Stimulated activated CD4-positive, alpha-beta T cell treated with anti-CD3 and anti-CD28 coated beads, TNF-alpha, amount 100 ng/mL, for 1 hour (primary cell): Measurements from ENCODE around the gene REST.
"Not testable (repeated sequence)": the region's sequence is repeated elsewhere in the genome, so short reads cannot be mapped to it uniquely, and the experiment has no call there.

ENCODE experiments used
- DNase-seq, 3 donors: peaks; one replicate each; pipeline ENCODE4 v3.0.0-alpha.2; 2020; ENCODE audit warnings: low read depth in 3 of 3, low spot score in 1 of 3

The REST gene

GRCh38 chr4:56908206-56909085, 746 bp downstream of the REST start:
- peak in 2 of 3 donors; percentile 39 to 58 for DNase-seq

- no peak for DNase-seq
Measured at GRCh38 chr4:56909086-56909894, 1.6 kb downstream of the REST start.

GRCh38 chr4:56910172-56910967, 2.7 kb downstream of the REST start:
- no peak for DNase-seq

GRCh38 chr4:56914336-56914735, 6.6 kb downstream of the REST start:
- DNase-seq, result no peak

- DNase-seq, result not testable (repeated sequence)
Measured at GRCh38 chr4:56914977-56915376, 7.3 kb downstream of the REST start.

GRCh38 chr4:56927196-56927595, 19.5 kb downstream of the REST start:
- DNase-seq, result no peak

- DNase-seq, result no peak
Measured at GRCh38 chr4:56930638-56931037, 22.9 kb downstream of the REST start.

GRCh38 chr4:56931924-56932323, 24.2 kb downstream of the REST start:
- no peak for DNase-seq

GRCh38 chr4:56937262-56937661, 29.6 kb downstream of the REST start:
- DNase-seq, result no peak

- not testable (repeated sequence) for DNase-seq
Measured at GRCh38 chr4:56939826-56940225, 32.1 kb downstream of the REST start.

- DNase-seq, result no peak
Measured at GRCh38 chr4:56940403-56940802, 32.7 kb downstream of the REST start.

- DNase-seq, result no peak
Measured at GRCh38 chr4:56940971-56941370, 33.3 kb downstream of the REST start.

- DNase-seq, result no peak
Measured at GRCh38 chr4:56941403-56941802, 33.7 kb downstream of the REST start.

- DNase-seq, result no peak
Measured at GRCh38 chr4:56953680-56954520, 46.2 kb downstream of the REST start.

- no peak for DNase-seq
Measured at GRCh38 chr4:56958111-56958517, 50.4 kb downstream of the REST start.

- no peak for DNase-seq
Measured at GRCh38 chr4:56959100-56959499, 51.4 kb downstream of the REST start.

GRCh38 chr4:56961107-56961500, 53.4 kb downstream of the REST start:
- no peak for DNase-seq

- DNase-seq, result no peak
Measured at GRCh38 chr4:56971383-56971782, 63.7 kb downstream of the REST start.

GRCh38 chr4:56972389-56972788, 64.7 kb downstream of the REST start:
- DNase-seq, result no peak

- no peak for DNase-seq
Measured at GRCh38 chr4:56972809-56973208, 65.1 kb downstream of the REST start.
